Epithelial cell of umbilical artery (primary cell): ENCODE data around the gene AKIRIN1. TPM values are rescaled to one million over a fixed set of nuclear protein-coding genes. Genes with fewer than 3 reads are reported as not detected.

Experiments
- total RNA-seq: library from RNA; depleted of rRNA; stranded (reverse); fragments of >200 nt; gene quantifications from 2 replicates; pipeline ENCODE4 v1.2.3, GENCODE V29; 2014

AKIRIN1 gene, protein sequence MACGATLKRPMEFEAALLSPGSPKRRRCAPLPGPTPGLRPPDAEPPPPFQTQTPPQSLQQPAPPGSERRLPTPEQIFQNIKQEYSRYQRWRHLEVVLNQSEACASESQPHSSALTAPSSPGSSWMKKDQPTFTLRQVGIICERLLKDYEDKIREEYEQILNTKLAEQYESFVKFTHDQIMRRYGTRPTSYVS
- 39.2 and 40.6 TPM in 2 replicates for total RNA-seq

DNA sequence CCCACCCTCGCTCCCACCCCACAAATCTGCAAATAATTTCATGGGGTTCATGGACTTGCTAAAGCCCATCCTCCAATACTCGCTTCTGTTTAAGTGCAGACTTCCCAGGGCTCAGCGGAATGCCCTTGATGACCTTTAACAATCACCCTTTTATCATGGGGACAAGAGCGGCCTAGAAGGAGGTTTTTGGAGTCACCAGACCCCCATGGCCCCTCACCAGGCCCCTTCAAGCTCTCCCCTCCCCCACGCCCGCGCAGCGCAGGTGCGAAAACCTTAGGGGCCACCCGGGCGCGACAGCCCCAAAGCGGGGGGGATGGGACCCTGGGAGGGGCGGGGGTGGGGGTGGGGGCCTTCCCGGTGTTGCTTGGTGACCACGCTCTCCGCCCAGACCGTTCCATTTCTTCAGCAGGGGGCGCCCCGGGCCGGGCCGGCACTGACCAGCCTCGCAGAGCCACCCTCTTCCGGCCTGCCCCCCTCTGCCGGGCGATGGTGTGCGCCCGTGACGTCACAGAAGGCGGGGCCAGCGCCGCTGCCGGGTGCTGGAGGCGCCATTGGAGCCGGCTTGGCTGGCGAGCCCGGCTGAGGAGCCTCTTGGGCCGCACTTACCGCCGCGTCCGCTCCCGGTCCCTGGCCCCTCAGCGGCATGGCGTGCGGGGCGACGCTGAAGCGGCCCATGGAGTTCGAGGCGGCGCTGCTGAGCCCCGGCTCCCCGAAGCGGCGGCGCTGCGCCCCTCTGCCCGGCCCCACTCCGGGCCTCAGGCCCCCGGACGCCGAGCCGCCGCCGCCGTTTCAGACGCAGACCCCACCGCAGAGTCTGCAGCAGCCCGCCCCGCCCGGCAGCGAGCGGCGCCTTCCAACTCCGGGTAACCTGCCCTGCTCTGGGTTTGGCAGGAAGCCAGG is at the start of gene AKIRIN1:
Gene AKIRIN1 (plus strand): TSS at position 539 of the 900 bp plus-strand sequence. CDS start 105 bp downstream, at position 644.

DNA sequence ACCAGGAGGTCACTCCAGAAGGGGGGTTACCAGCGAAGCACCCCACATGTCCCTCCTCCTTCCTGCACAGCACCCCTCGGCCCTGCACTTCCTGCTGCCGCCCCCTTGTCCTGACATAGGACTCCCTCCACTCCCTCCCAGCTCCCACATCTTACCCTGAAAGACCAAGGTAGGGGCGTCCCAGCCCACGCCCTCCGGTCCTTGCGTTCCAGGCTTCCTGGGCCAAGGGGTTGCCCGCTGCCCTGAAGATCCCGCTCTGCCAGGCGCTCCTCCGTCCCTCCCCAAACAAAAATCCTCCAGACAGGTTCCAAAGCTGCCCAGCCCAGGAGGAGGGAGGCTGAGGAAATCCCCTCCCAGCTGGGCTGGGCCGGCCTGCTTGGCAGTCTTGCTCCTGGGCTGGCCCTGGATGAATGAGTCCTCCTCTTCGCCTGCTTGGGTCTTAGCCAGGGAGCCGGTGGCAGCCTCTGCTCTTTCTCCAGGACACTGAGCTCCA is 49.5 kb upstream of the AKIRIN1 start, which contains the start of gene RHBDL2:
Gene RHBDL2 (minus strand): TSS at position 304 of the 493 bp plus-strand sequence. CDS start 22,618 bp downstream, outside the sequence.

DNA sequence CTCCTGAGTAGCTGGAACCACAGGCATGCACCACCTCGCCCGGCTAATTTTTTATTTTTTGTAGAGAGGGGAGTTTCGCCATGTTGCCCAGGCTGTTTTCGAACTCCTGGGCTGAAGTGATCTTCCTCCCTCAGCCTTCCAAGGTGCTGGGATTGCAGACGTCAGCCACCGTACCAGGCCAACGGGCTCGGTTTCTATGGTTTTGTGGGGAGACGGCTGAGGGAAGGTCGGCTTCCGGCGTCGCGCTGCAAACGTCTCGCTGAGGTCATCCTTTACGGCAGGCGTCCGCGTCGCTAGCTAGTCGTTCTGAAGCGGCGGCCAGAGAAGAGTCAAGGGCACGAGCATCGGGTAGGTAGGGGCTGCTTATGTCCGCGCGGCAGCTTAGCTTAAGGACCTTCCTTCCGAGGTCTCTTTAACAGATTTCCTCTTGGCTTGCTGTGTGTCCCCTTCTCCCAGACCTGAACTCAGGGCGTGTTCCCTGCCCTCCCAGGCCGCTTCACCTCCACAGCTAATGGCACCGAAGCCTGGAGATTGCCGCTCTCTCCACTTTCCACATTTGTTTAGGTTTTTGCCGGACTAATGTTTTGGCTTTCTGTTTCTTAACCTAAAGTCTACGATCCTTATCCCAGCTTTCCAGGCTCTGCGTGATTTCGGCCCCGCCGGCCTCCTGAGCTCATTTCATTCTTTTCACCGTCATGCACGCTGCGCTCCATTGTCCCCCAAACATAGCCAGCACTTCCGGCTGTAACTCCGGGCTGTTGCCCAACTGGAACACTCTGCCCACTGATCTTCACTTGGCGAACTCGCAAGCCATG is 35.2 kb downstream of the AKIRIN1 start, which contains the start of gene NDUFS5:
Gene NDUFS5 (plus strand): TSS at position 300 of the 815 bp plus-strand sequence. CDS start 2,375 bp downstream, outside the sequence.

Other genes starting within 250 kb of the AKIRIN1 start
- gene RRAGC, start 131.5 kb upstream of the AKIRIN1 start, total RNA-seq, result 9.7 and 18.1 TPM in 2 replicates
- gene MYCBP, start 117.9 kb upstream of the AKIRIN1 start, total RNA-seq, result 19.5 and 28.0 TPM in 2 replicates
- gene GJA9, start 109.7 kb upstream of the AKIRIN1 start, total RNA-seq, result not detected in 2 replicates
- gene RHBDL2, start 49.4 kb upstream of the AKIRIN1 start, total RNA-seq, result 0.15 TPM in 1 of 2 replicates, not detected in the other
- 754 and 1,307 TPM in 2 replicates for gene NDUFS5, start 35.1 kb downstream of the AKIRIN1 start, total RNA-seq
- 444 and 492 TPM in 2 replicates for gene MACF1, start 213.4 kb downstream of the AKIRIN1 start, total RNA-seq